ENCODE data around the gene MAP2K5.

- TF ChIP-seq, protein P1, sequence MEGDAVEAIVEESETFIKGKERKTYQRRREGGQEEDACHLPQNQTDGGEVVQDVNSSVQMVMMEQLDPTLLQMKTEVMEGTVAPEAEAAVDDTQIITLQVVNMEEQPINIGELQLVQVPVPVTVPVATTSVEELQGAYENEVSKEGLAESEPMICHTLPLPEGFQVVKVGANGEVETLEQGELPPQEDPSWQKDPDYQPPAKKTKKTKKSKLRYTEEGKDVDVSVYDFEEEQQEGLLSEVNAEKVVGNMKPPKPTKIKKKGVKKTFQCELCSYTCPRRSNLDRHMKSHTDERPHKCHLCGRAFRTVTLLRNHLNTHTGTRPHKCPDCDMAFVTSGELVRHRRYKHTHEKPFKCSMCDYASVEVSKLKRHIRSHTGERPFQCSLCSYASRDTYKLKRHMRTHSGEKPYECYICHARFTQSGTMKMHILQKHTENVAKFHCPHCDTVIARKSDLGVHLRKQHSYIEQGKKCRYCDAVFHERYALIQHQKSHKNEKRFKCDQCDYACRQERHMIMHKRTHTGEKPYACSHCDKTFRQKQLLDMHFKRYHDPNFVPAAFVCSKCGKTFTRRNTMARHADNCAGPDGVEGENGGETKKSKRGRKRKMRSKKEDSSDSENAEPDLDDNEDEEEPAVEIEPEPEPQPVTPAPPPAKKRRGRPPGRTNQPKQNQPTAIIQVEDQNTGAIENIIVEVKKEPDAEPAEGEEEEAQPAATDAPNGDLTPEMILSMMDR (conservative IDR thresholded peaks at IDR 0.05): no peak
- TF ChIP-seq ZFX (IDR thresholded peaks at IDR 0.05): no peak
Measured at GRCh38 chr15:67850336-67850735, 307.8 kb downstream of the MAP2K5 start.
